Activated CD4-positive, alpha-beta T cell treated with anti-CD3 and anti-CD28 coated beads, Interleukin-2, amount 10 ng/mL, durations not matched to agents 7 days and 5 days (primary cell): ENCODE data around the gene NLRP8. TPM values are rescaled to one million over a fixed set of nuclear protein-coding genes. Genes with fewer than 3 reads are reported as not detected.
"Not testable (repeated sequence)": the region's sequence is repeated elsewhere in the genome, so short reads cannot be mapped to it uniquely, and the experiment has no call there.

Experiments
- CTCF ChIA-PET: fragments of 350-600 bp; sonication (Branson Sonifier 250); formaldehyde crosslinking; loops from one replicate; lab custom pipeline; 2021; ENCODE audit warnings: antibody characterized with exemption; lab: Charles Lee
- POLR2A ChIA-PET: fragments of 350-600 bp; sonication (Branson Sonifier 250); formaldehyde crosslinking; loops from one replicate; lab custom pipeline; 2021; ENCODE audit warnings: antibody characterized with exemption; lab: Charles Lee
- DNase-seq: peaks from one replicate; pipeline ENCODE4 v3.0.0-alpha.2; 2020
- H3K27ac Mint-ChIP-seq: one replicate; pipeline ENCODE4 v1.8.0; 2021; ENCODE audit warnings: mild to moderate bottlenecking, moderate library complexity, mixed read lengths
- H3K27me3 Mint-ChIP-seq: one replicate; pipeline ENCODE4 v1.8.0; 2021; ENCODE audit warnings: mixed read lengths
- H3K36me3 Mint-ChIP-seq: one replicate; pipeline ENCODE4 v1.8.0; 2021; ENCODE audit warnings: low read depth, mixed read lengths
- H3K4me1 Mint-ChIP-seq: one replicate; pipeline ENCODE4 v1.8.0; 2021; ENCODE audit warnings: mixed read lengths
- H3K4me3 Mint-ChIP-seq: one replicate; pipeline ENCODE4 v1.8.0; 2021; ENCODE audit warnings: mild to moderate bottlenecking, moderate library complexity, mixed read lengths
- H3K9me3 Mint-ChIP-seq: one replicate; pipeline ENCODE4 v1.8.0; 2021; ENCODE audit warnings: mixed read lengths
- total RNA-seq, 2 experiments: library from RNA; stranded (reverse); gene quantifications; one replicate each; pipeline ENCODE4 v1.2.3, GENCODE V29; 2021

The NLRP8 gene
- total RNA-seq, 2 experiments from 2014 or later, result not detected

DNA sequence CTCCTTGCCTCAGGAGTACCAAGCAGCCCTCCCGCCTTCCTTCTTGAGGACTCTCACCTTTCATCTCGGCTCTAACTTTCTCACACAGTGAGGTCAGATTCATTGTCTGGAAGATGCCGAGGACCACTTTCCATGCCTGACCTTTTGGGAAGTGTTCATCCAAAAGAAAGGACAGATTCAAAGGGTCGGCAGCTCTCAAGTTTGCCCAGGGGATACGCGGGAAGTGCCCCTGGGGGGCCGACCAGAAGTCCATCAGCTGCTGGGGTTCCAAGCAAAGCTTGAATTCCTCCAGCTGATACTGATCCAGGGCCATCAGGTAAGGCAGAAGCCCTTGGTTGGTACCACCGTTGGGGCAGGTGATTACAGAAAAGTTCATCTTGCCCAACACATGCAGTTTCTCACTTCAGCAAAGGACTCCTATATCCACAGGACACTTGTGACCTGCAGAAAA, 15.7 kb upstream of the NLRP8 start, which contains the start of gene NLRP13:
NLRP13 (minus strand) TSS at position 401 of the 451 bp plus-strand sequence; CDS start at position 376, 25 bp downstream.
- peaks cover 32% of the 10 kb centered on the region for H3K9me3 Mint-ChIP-seq
- no peaks in the 10 kb centered on the region for H3K36me3 Mint-ChIP-seq
- H3K4me3 Mint-ChIP-seq, result no peak within 1 kb of the TSS
- DNase-seq, result no peak
- no peaks in the 10 kb centered on the region for H3K4me1 Mint-ChIP-seq
- ChIA-PET POLR2A (no interaction called here), CTCF (no interaction called here)
- H3K27ac Mint-ChIP-seq, result no peak within 1 kb of the TSS
- H3K27me3 Mint-ChIP-seq, result no peaks in the 10 kb centered on the region

DNA sequence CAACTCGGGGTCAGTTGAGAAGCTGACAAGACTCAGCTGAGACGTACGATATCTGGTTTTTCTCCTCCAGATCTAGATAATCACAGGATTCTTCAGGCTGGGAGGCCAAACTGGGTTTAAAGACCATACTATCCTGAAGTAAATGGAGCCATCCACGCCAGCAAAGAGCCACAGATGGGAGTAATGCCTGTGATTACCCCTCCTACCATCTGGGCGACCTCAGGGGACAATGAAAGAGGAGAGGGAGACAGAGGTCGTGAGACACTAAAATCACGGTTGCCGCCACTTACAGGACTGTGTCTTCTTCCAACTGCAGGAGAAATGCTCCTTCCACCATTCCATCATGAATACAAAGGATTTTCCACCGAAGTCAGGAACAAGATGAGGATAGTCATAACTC, 12.4 kb upstream of the NLRP8 start:
- H3K36me3 Mint-ChIP-seq, result no peaks in the 10 kb centered on the region
- ChIA-PET CTCF (no interaction called here), POLR2A (no interaction called here)
- no peaks in the 10 kb centered on the region for H3K4me1 Mint-ChIP-seq
- H3K27me3 Mint-ChIP-seq, result no peaks in the 10 kb centered on the region
- H3K4me3 Mint-ChIP-seq, result no peak overlapping the region
- H3K27ac Mint-ChIP-seq, result no peak overlapping the region
- peaks cover 35% of the 10 kb centered on the region for H3K9me3 Mint-ChIP-seq
- no peak for DNase-seq

DNA sequence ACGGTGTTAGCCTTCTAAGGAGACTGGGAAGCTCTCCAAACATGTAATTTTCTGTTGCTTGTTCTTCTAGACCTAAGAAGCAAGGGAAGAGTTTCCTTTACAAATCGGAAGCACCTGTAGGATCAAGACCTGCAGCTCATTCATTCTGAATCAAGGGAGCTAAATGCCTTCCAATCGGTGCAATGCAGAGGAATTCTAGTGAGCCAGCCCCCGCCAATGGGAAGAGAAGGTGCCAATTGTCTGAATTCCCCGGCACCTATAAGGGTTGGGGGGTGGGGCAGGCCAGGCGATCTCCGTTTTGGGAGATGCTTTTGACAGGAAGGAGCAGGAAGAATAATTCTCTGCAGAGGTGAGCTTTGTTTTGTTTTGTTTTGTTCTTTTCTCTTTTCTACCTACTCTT, 8.4 kb upstream of the NLRP8 start:
- Mint-ChIP-seq H3K27ac (no peak overlapping the region), H3K27me3 (no peaks in the 10 kb centered on the region), H3K4me1 (no peaks in the 10 kb centered on the region), H3K4me3 (no peak overlapping the region), H3K9me3 (peaks cover 28% of the 10 kb centered on the region), H3K36me3 (no peaks in the 10 kb centered on the region)
- DNase-seq, result no peak
- ChIA-PET CTCF (interaction anchor here (0.6 kb wide), 1 partner anchor 10 kb away, joined by 3 read pairs; no protein-coding TSS in a partner anchor), POLR2A (interaction anchor here (0.6 kb wide), 1 partner anchor 100 kb away, joined by 3 read pairs; no protein-coding TSS in a partner anchor)

DNA sequence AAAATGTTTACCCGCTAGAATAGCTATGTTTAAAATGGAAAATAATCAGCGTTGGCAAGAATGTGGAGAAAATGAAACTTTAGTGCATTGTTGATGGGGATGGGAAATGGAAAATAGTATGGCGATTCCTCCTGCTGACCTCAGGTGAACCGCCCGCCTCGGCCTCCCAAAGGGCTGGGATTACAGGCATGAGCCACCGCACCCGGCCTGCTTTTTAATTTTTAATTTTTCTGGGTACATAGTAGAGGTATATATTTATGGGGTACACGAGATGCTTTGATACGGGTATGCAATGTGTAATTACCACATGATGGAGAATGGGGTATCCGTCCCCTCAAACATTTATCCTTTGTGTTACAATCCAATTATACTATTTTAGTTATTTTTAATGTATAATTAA, 7.3 kb upstream of the NLRP8 start:
- H3K4me1 Mint-ChIP-seq, result no peaks in the 10 kb centered on the region
- no peaks in the 10 kb centered on the region for H3K36me3 Mint-ChIP-seq
- H3K27ac Mint-ChIP-seq, result no peak overlapping the region
- peaks cover 22% of the 10 kb centered on the region for H3K9me3 Mint-ChIP-seq
- POLR2A ChIA-PET, result no interaction called here
- DNase-seq, result no peak
- CTCF ChIA-PET, result no interaction called here
- H3K27me3 Mint-ChIP-seq, result no peaks in the 10 kb centered on the region
- H3K4me3 Mint-ChIP-seq, result no peak overlapping the region

DNA sequence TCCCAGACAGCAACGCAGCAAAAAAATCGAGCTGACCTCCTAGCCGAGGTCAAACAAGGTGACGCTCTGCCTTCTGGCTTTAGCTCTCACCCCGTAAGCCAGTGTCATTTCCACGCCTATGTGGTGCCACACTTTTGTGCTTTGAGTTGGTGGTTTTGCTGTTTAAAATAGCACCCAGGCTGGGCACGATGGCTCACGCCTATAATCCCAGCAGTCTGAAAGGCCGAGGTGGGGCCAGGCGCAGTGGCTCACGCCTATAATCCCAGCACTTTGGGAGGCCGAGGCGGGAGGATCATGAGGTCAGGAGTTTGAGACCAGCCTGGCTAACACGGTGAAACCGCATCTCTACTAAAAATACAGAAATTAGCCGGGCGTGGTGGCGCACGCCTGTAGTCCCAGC, 2.9 kb downstream of the NLRP8 start:
- peaks cover 27% of the 10 kb centered on the region for H3K9me3 Mint-ChIP-seq
- H3K36me3 Mint-ChIP-seq, DNase-seq, H3K4me1 Mint-ChIP-seq, H3K27me3 Mint-ChIP-seq, POLR2A ChIA-PET, H3K4me3 Mint-ChIP-seq, CTCF ChIA-PET, H3K27ac Mint-ChIP-seq: not testable (repeated sequence)

DNA sequence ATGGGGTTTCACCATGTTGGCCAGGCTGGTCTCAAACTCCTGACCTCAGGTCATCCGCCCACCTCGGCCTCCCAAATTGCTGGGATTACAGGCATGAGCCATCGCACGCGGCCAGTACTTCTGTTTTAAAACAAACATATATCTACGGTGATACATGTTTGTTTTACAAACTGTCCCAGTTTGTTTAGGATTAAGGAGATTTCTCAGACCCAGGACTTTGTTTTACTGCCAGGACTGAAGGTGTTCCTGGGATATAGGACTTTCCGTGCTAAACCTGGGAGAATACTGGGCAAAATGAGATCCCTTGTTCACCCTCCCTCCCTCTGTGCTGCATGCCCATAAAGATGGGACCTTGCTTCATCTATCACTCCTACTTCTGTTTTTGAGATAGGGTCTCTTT, 8.8 kb downstream of the NLRP8 start:
- POLR2A ChIA-PET, result no interaction called here
- no peaks in the 10 kb centered on the region for H3K36me3 Mint-ChIP-seq
- no peak overlapping the region for H3K27ac Mint-ChIP-seq
- H3K27me3 Mint-ChIP-seq, result no peaks in the 10 kb centered on the region
- no peaks in the 10 kb centered on the region for H3K4me1 Mint-ChIP-seq
- no peak overlapping the region for H3K4me3 Mint-ChIP-seq
- no peak for DNase-seq
- peaks cover 24% of the 10 kb centered on the region for H3K9me3 Mint-ChIP-seq
- CTCF ChIA-PET, result no interaction called here

DNA sequence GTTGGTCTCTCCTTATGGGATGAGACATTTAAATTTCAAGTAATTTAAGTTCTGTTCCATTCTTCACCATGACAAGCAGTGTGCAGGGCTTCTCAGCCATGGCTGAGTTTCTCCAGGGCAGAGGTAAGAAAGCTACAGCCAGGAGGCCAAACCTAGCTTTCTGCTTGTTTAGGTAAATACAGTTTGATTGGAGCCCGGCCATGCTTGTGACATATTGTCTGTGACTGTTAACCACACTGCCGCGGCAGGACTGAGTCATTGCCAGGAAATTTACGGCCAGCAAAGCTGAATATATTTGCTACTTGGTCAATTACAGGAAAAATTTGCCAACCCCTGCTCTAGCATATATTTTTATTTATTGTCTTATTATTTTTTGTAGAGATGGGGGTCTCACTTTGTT, 10.7 kb downstream of the NLRP8 start:
- no peak for DNase-seq
- H3K4me3 Mint-ChIP-seq, result no peak overlapping the region
- CTCF ChIA-PET, result no interaction called here

DNA sequence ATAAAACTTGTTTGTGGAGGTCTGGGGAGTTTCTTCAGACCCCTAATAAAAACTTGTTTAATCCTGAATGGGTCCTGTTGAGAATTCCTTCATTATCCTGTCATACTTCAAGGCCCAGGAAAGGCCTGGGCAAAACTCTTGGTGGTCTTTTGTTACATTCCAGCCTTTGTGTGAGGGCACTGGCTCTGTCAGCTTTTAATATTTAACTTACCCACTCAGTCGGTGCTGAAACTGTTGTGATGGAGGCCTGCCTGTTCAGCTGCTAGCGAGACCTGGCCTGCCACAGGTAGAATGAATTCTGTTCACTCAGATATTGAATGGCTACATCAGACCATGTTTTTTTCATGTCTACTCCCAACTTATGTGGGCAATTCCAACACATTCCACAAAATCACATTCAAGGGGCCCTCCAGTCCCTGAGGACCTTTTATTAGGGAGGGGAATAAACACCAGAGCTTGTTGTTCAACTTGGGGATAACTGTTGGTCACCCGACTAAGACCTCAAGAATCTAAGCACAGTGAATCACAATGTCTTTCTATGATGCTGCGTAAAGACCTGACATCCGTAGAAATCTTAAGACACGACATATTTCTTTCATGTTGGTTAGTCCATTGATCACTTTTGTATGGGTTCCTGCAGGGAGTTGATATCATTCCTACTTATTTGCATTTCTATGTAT, 12.5 kb downstream of the NLRP8 start:
- Mint-ChIP-seq H3K36me3 (no peaks in the 10 kb centered on the region), H3K9me3 (peaks cover 13% of the 10 kb centered on the region), H3K27ac (no peak overlapping the region), H3K4me3 (no peak overlapping the region), H3K4me1 (no peaks in the 10 kb centered on the region), H3K27me3 (no peaks in the 10 kb centered on the region)
- DNase-seq, result no peak
- ChIA-PET POLR2A (no interaction called here), CTCF (no interaction called here)

More for the DNA sequence above, 10.7 kb downstream of the NLRP8 start:
- Mint-ChIP-seq H3K27ac (no peak overlapping the region), H3K9me3 (peaks cover 20% of the 10 kb centered on the region), H3K4me1 (no peaks in the 10 kb centered on the region), H3K36me3 (no peaks in the 10 kb centered on the region), H3K27me3 (no peaks in the 10 kb centered on the region)
- POLR2A ChIA-PET, result no interaction called here

DNA sequence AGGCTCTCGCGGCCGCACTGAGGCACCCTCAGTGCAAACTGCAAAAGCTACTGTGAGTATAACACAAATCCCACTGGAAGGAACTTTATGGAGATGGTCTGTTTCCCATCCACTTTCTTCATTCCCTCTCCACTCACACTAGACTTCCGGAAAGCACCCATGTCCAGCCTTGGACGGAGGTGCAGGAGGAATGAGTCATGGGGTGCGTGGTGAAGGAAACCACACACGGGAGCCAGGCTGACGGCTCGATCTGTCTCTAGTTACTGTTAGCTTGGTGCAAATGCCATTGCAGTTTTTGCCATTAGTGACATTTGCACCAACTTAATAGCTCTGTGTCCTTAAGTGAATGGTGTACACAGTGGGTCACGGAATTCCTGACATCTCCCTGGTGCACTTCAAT, 14.6 kb downstream of the NLRP8 start:
- H3K4me1 Mint-ChIP-seq, result no peaks in the 10 kb centered on the region
- H3K27ac Mint-ChIP-seq, result no peak overlapping the region
- no peak overlapping the region for H3K4me3 Mint-ChIP-seq
- H3K36me3 Mint-ChIP-seq, result no peaks in the 10 kb centered on the region
- DNase-seq, result no peak
- CTCF ChIA-PET, result no interaction called here
- POLR2A ChIA-PET, result no interaction called here
- H3K9me3 Mint-ChIP-seq, result peaks cover 12% of the 10 kb centered on the region
- H3K27me3 Mint-ChIP-seq, result no peaks in the 10 kb centered on the region

DNA sequence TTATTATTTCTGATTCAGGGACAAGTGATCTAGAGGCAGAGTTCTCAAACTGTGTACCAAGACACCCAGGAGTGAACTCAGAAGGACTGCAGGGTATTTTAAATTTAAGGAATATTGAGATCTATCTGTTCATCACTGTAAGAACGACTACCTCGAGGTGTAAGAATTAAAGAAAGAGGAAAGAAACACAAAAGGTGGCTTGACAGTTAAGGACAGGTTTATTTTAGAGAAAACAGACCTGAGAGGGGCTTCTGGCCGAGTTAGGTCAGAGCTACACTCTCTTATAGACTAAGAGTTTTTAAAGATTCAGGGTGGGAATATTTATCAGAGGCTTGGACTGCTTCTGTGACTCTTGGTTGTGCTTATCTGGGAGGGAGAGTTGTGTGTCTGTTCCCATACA, 26.4 kb downstream of the NLRP8 start:
- H3K27ac Mint-ChIP-seq, result no peak overlapping the region

DNA sequence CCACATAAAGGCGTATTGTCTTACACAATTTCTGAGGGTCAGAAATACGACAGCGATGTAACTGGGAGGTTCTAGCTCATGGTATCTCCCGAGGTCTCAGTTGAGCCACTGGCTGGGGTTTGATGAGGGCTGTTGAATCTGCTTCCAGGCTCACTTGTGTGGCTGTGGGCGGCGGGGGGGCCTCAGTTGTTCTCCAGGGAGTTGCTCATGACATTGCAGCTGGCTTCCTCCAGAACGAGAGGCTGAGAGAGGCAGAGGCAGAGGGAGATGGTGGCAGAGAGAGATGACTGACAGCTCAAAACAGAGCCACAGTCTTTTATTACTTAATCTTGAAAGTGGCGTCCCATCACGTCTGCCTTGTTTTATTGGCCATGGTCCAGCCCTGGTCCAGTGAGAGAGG, 32.8 kb downstream of the NLRP8 start:
- H3K27ac Mint-ChIP-seq, result no peak overlapping the region
- no peaks in the 10 kb centered on the region for H3K36me3 Mint-ChIP-seq
- no peak overlapping the region for H3K4me3 Mint-ChIP-seq
- no peak for DNase-seq
- CTCF ChIA-PET, result no interaction called here
- H3K27me3 Mint-ChIP-seq, result no peaks in the 10 kb centered on the region
- peaks cover 19% of the 10 kb centered on the region for H3K9me3 Mint-ChIP-seq
- H3K4me1 Mint-ChIP-seq, result no peaks in the 10 kb centered on the region
- POLR2A ChIA-PET, result no interaction called here

More for the DNA sequence above, 26.4 kb downstream of the NLRP8 start:
- no peak for DNase-seq
- H3K4me3 Mint-ChIP-seq, result no peak overlapping the region
- no peaks in the 10 kb centered on the region for H3K27me3 Mint-ChIP-seq
- POLR2A ChIA-PET, result no interaction called here
- H3K9me3 Mint-ChIP-seq, result peaks cover 40% of the 10 kb centered on the region
- CTCF ChIA-PET, result no interaction called here
- no peaks in the 10 kb centered on the region for H3K36me3 Mint-ChIP-seq
- no peaks in the 10 kb centered on the region for H3K4me1 Mint-ChIP-seq

DNA sequence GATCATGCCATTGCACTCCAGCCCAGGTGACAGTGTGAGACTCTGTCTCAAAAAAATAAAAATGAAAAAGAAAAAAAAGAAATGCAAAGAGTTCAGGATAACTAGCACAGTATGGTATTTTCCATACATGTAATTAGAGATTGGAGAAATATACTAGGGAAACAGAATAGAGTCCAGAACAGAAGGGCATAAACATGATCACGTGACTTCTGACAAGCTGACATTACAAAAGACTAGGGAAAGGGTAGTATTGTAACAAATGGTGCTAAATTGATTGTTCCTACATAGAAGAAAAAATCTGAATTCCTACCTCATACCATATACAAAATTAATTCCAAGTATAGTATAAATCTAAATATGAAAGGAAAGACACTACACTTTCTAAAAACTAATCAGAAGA, 37.6 kb downstream of the NLRP8 start:
- ChIA-PET CTCF (no interaction called here), POLR2A (no interaction called here)
- no peaks in the 10 kb centered on the region for H3K27me3 Mint-ChIP-seq
- H3K27ac Mint-ChIP-seq, result no peak overlapping the region
- no peaks in the 10 kb centered on the region for H3K36me3 Mint-ChIP-seq
- H3K4me3 Mint-ChIP-seq, result no peak overlapping the region
- peaks cover 18% of the 10 kb centered on the region for H3K9me3 Mint-ChIP-seq
- no peaks in the 10 kb centered on the region for H3K4me1 Mint-ChIP-seq
- no peak for DNase-seq

DNA sequence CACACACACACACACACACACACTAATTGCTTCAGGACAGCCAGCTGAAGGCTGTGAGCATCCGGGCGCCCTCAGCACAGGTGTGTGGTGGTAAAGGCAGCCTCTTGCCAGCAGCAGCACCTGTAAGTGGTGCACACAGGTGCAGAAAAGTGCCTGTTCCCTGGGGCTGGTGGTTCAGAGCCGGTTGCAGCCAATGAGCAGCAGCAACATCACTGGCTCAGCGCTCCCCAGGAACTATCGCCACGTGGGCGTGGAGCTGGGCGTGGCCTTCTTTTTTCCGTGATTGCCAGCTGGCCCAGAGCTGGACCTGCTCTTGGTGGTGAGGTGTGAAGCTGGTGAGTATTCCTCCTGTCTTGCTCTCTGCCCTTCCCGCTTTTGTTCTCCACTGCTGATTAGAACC, 38.9 kb downstream of the NLRP8 start, which contains the start of gene NLRP5:
NLRP5 (plus strand) TSS at position 289 of the 400 bp plus-strand sequence.
- no peak for DNase-seq
- no peak within 1 kb of the TSS for H3K27ac Mint-ChIP-seq
- H3K9me3 Mint-ChIP-seq, result peaks cover 23% of the 10 kb centered on the region
- no peaks in the 10 kb centered on the region for H3K36me3 Mint-ChIP-seq
- no peak within 1 kb of the TSS for H3K4me3 Mint-ChIP-seq
- H3K4me1 Mint-ChIP-seq, result no peaks in the 10 kb centered on the region
- CTCF ChIA-PET, result no interaction called here
- no peaks in the 10 kb centered on the region for H3K27me3 Mint-ChIP-seq
- POLR2A ChIA-PET, result no interaction called here

DNA sequence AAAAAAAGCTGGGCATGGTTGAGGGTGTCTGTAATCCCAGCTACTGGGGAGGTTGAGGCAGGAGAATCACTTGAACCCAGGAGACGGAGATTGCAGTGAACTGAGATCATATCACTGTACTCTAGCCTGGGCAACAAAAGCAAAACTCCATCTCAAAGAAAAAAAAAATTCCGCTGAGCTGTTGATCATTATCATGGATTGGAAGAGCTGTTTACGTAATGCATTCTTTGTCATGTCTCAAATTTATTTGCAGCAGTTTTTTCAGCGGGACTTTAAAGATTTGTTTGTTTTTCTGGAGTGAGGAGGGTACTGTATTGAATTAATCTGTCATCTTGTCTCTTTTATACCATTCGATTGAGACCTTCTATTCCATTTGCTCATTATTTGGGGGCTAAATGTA, 43.2 kb downstream of the NLRP8 start:
- ChIA-PET POLR2A (no interaction called here), CTCF (interaction anchor here (1.5 kb wide), 1 partner anchor 15 kb away, joined by 3 read pairs; no protein-coding TSS in a partner anchor)
- no peaks in the 10 kb centered on the region for H3K4me1 Mint-ChIP-seq
- peaks cover 36% of the 10 kb centered on the region for H3K9me3 Mint-ChIP-seq
- H3K4me3 Mint-ChIP-seq, result no peak overlapping the region
- no peaks in the 10 kb centered on the region for H3K27me3 Mint-ChIP-seq
- H3K27ac Mint-ChIP-seq, result no peak overlapping the region
- H3K36me3 Mint-ChIP-seq, result no peaks in the 10 kb centered on the region
- no peak for DNase-seq
